ENCODE data around the gene PPP1CB. TPM values are rescaled to one million over a fixed set of nuclear protein-coding genes. Genes with fewer than 3 reads are reported as not detected.

PPP1CB gene
- total and polyA plus RNA-seq, 8 donors = 72.5 to 458 (median 204) TPM

DNA sequence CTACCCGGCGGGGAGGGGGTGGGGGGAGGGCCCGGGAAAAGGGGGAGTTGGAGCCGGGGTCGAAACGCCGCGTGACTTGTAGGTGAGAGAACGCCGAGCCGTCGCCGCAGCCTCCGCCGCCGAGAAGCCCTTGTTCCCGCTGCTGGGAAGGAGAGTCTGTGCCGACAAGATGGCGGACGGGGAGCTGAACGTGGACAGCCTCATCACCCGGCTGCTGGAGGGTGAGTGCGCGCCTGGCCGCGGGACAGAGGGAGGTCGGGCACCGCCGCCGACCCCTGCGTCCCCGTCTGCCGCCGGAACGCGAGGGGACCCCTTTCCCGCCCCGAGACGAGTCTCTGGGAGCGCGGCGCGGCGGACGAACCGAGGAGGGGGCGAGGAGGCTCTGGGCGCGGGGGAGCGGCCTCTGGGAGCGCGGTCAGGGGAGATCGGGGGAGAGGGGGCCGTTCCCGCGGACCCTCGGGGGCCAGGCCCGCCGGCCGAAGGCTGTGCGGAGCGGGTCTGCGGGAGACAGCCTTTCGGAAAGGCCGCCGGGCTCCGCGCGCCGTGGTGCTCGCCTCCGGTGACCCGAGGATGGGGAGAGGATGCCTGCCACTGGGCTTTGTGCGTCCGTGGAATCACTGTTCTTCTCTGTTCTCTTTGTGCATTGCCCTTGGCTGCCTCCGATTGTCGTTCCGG, 463 bp downstream of the PPP1CB start:
- 0 to 1% (median 0%) methylated on average over 37 to 78 of the region's 78 CpGs for WGBS, 5 donors

DNA sequence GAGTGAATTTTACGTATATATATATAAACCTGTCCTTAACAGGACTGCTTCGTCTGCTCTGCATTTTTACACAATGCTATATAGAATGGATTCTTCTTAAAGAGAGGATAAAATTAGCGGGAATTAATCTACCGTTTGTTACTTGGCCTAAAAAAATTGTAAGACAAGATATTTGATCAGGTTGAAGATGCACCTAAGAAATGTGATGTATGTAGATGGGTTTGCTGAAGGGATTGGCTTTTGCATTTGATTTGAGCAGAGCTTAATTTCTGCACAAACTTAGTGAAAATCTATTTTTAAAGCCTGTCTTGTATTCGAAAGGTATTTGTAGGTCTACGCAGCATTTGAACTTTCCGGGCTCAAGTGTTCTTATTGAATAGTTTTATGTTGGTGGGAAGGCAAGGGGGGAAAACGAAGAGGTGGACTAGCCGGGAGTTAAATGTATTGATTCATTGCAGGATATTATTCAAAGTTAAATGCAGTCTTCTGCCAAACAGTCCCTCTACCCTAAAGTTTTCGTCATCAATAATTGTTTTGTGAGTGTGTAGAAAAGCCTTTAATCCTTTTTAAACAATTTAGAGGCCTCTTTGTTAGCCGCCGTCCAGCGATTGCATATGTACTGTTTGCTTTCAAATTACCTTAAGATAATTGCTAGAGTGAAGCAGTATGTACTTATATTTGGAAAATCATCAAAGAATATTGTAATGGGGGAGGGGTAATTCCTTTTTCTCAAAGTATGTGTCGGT, 1.2 kb downstream of the PPP1CB start:
- no peaks in the 10 kb centered on the region for H3K27me3 ChIP-seq
- peak overlapping the region; percentile 82 to 94 (median 89) for H3K4me3 ChIP-seq
- WGBS, 5 donors = 0 to 1% (median 1%) methylated on average over 14 of the region's 14 CpGs
- H3K4me1 ChIP-seq = peaks cover 45 to 76% (median 57%) of the 10 kb centered on the region in 4 donors
- TF ChIP-seq POLR2AphosphoS5 (IDR thresholded peaks at IDR 0.05) (no peak), POLR2A (IDR thresholded peaks at IDR 0.05) (no peak), CTCF (IDR thresholded peaks at IDR 0.05) (no peak), EP300 (IDR thresholded peaks at IDR 0.05) (no peak)
- intact Hi-C loops (cut with DNase I; ENCODE audit: low total_unique reads) = no loop called here
- H3K27ac ChIP-seq = peak overlapping the region; percentile 100
- no peaks in the 10 kb centered on the region for H3K36me3 ChIP-seq
- no peaks in the 10 kb centered on the region for H3K9me3 ChIP-seq
- peak in 1 of 2 donors; percentile 44 for DNase-seq

More for the DNA sequence above, 463 bp downstream of the PPP1CB start:
- DNase-seq = peak in 1 of 2 donors; percentile 37
- Histone ChIP-seq H3K4me3 (peak overlapping the region; percentile 82 to 94 (median 89)), H3K4me1 (peaks cover 41 to 74% (median 55%) of the 10 kb centered on the region in 4 donors), H3K9me3 (no peaks in the 10 kb centered on the region), H3K27ac (peak overlapping the region; percentile 100), H3K27me3 (no peaks in the 10 kb centered on the region), H3K36me3 (no peaks in the 10 kb centered on the region)
- intact Hi-C loops (cut with DNase I; ENCODE audit: low total_unique reads) = no loop called here
- TF ChIP-seq POLR2A (IDR thresholded peaks at IDR 0.05) (peak in 1 of 4 donors; percentile 20), CTCF (IDR thresholded peaks at IDR 0.05) (no peak), EP300 (IDR thresholded peaks at IDR 0.05) (no peak), POLR2AphosphoS5 (IDR thresholded peaks at IDR 0.05) (no peak)

DNA sequence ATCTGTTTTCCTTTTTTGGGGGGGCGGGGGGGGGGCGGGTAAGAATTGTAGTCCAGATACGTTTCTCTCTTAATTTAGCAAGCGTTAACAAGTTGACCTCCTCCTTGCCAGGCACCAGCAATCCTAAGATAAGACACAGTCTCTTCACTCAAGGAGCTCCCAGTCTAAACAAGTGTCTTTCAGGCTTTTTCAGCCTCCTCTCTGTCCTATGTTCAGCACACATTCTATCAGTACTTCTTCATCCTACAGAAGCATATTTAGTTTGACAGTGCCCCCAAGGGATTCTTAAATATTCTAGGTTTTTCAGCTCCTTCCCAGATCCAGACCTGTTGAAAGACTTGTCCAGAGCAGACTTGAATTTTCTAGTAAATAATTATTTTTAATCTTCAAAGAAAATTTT, 2.7 kb downstream of the PPP1CB start:
- peaks cover 53 to 75% (median 64%) of the 10 kb centered on the region in 4 donors for H3K4me1 ChIP-seq
- peaks cover 0 to 11% (median 9%) of the 10 kb centered on the region in 4 donors for H3K36me3 ChIP-seq
- no peaks in the 10 kb centered on the region for H3K27me3 ChIP-seq
- no peaks in the 10 kb centered on the region for H3K9me3 ChIP-seq
- TF ChIP-seq POLR2A (IDR thresholded peaks at IDR 0.05) (no peak), POLR2AphosphoS5 (IDR thresholded peaks at IDR 0.05) (no peak), EP300 (IDR thresholded peaks at IDR 0.05) (no peak), CTCF (IDR thresholded peaks at IDR 0.05) (no peak)
- H3K27ac ChIP-seq = peak overlapping the region in 4 of 5 donors; percentile 100
- 22 to 34% (median 24%) methylated on average over 4 of the region's 4 CpGs for WGBS, 5 donors
- peak overlapping the region; percentile 82 to 94 (median 89) for H3K4me3 ChIP-seq
- intact Hi-C loops (cut with DNase I; ENCODE audit: low total_unique reads) = no loop called here
- peak in 1 of 2 donors; percentile 25 for DNase-seq

GRCh38 chr2:28755421-28755820, 3.8 kb downstream of the PPP1CB start:
- Histone ChIP-seq H3K9me3 (no peaks in the 10 kb centered on the region), H3K36me3 (peaks cover 2 to 21% (median 19%) of the 10 kb centered on the region in 4 donors), H3K4me3 (peak overlapping the region; percentile 82 to 94 (median 89)), H3K27ac (peak overlapping the region in 4 of 5 donors; percentile 100), H3K27me3 (no peaks in the 10 kb centered on the region), H3K4me1 (peaks cover 48 to 75% (median 62%) of the 10 kb centered on the region in 4 donors)
- no peak for DNase-seq
- WGBS, 5 donors = 25 to 49% (median 37%) methylated on average over 3 of the region's 3 CpGs
- intact Hi-C loops (cut with DNase I; ENCODE audit: low total_unique reads) = loop anchor here (5.0 kb wide), 1 partner anchor 163 kb away; no protein-coding TSS in a partner anchor
- TF ChIP-seq POLR2A (IDR thresholded peaks at IDR 0.05) (no peak), CTCF (IDR thresholded peaks at IDR 0.05) (no peak), EP300 (IDR thresholded peaks at IDR 0.05) (no peak), POLR2AphosphoS5 (IDR thresholded peaks at IDR 0.05) (no peak)
